Psoas muscle (tissue), 8 donors: ENCODE measurements around the gene ZDHHC7. TPM values are rescaled to one million over a fixed set of nuclear protein-coding genes. Genes with fewer than 3 reads are reported as not detected.

Experiments used
- ATAC-seq, 4 donors: fragments of 200-7000 bp; cut with Tn5 transposase; one replicate each; pipeline ENCODE4 v1.9.1; 2020; ENCODE audit warnings: moderate library complexity in 3 of 4, mild to moderate bottlenecking in 2 of 4
- DNase-seq, 2 donors: peaks; one replicate each; pipeline ENCODE4 v3.0.0-alpha.2; 2020
- H3K27ac ChIP-seq: fragments of 200-600 bp; one replicate; pipeline ENCODE4 v1.8.0; 2022
- H3K27me3 ChIP-seq, 3 donors: fragments of 200-600 bp in 1 of 3; one replicate each; pipeline versions ENCODE4 v1.6.1 to v1.8.0; 2013 to 2022; ENCODE audit warnings: low read length in 2 of 3, mild to moderate bottlenecking in 2 of 3, moderate library complexity in 1 of 3; ENCODE audit not compliant: insufficient read depth in 3 of 3
- H3K36me3 ChIP-seq, 2 donors: fragments of 200-600 bp in 1 of 2; one replicate each; pipeline versions ENCODE4 v1.6.1 to v1.8.0; 2013 to 2022; ENCODE audit warnings: low read depth in 1 of 2, mild to moderate bottlenecking in 1 of 2, moderate library complexity in 1 of 2; ENCODE audit not compliant: insufficient read depth in 1 of 2
- H3K4me1 ChIP-seq: fragments of 200-600 bp; one replicate; pipeline ENCODE4 v1.8.0; 2022
- H3K4me3 ChIP-seq: fragments of 200-600 bp; one replicate; pipeline ENCODE4 v1.8.0; 2022; ENCODE audit warnings: mild to moderate bottlenecking
- H3K9me3 ChIP-seq: fragments of 200-600 bp; one replicate; pipeline ENCODE4 v1.8.0; 2022
- CTCF ChIP-seq: fragments of 200-600 bp; IDR thresholded peaks from one replicate; pipeline ENCODE4 v1.8.0; 2022; ENCODE audit warnings: antibody characterized with exemption
- WGBS, 3 donors: extraction: QIAGEN DNeasy Blood & Tissue Kit; methylation state at CpG; one replicate each; pipeline versions ENCODE4 v1.1.6 to v1.1.7; 2013; 5-methylcytosine and 5-hydroxymethylcytosine counted together
- intact Hi-C, 2 donors: fragments of 100-400 bp; cut with DNase I; formaldehyde crosslinking; loops; one replicate each; pipeline versions ENCODE4 v1.11.0 to v1.14.2; 2022
- polyA plus RNA-seq, 3 donors: library from polyadenylated mRNA; stranded (reverse); fragments of 200-250 nt; gene quantifications; one replicate each; pipeline ENCODE4 v1.2.3, GENCODE V29; 2013
- total RNA-seq, 4 donors: library from RNA; stranded (reverse); fragmentation: NEBNext Ultra II Directional in 2 of 4; extraction: Animal tissue kit (Norgen Biotek cat#: 25700) in 2 of 4; gene quantifications; one replicate each; pipeline versions ENCODE4 v1.2.1 to v1.2.4, GENCODE V29; 2021 to 2023
- donor health status: healthy with polysubstance abuse.
- donor health status: DM: no; HTN: no; CAD: no; lungs with moderate emphysema.
- donor health status: Bipolar disorder and iron deficiency.
- donor health status: healthy.
- donor health status: DM: yes; HTN: yes; CAD: no.
- donor health status: DM: no; HTN: no; CAD: no.
- donor health status: DM: no; HTN: no; CAD: no.
- donor health status: DM: yes; HTN: yes; CAD: no.

The ZDHHC7 gene
- total and polyA plus RNA-seq, 7 donors = 19.7 to 96.0 (median 38.0) TPM

- intact Hi-C loops = loop anchor here (1.0 to 5.0 kb wide), 4 partner anchors 26 to 46 kb away; no protein-coding TSS in a partner anchor
Observed at GRCh38 chr16:84925773-84926372, 85.5 kb downstream of the ZDHHC7 start.

GRCh38 chr16:84925092-84925772, 86.1 kb downstream of the ZDHHC7 start:
- H3K4me3 ChIP-seq = no peak overlapping the region
- H3K4me1 ChIP-seq = peaks cover 23% of the 10 kb centered on the region
- DNase-seq (peak; percentile 74 to 89), ATAC-seq (peak; percentile 48 to 76 (median 68))
- intact Hi-C loops = loop anchor here (1.0 to 5.0 kb wide), 4 partner anchors 27 to 47 kb away; no protein-coding TSS in a partner anchor
- peak; percentile 96 for TF ChIP-seq CTCF
- peaks cover 0 to 3% (median 0%) of the 10 kb centered on the region in 3 donors for H3K27me3 ChIP-seq
- no peak overlapping the region for H3K27ac ChIP-seq
- H3K9me3 ChIP-seq = no peaks in the 10 kb centered on the region
- 57 to 65% (median 63%) methylated on average over 11 of the region's 11 CpGs for WGBS, 3 donors
- no peaks in the 10 kb centered on the region for H3K36me3 ChIP-seq

More at GRCh38 chr16:84925773-84926372, 85.5 kb downstream of the ZDHHC7 start:
- H3K36me3 ChIP-seq = no peaks in the 10 kb centered on the region
- H3K4me1 ChIP-seq = peaks cover 23% of the 10 kb centered on the region
- peaks cover 0 to 3% (median 0%) of the 10 kb centered on the region in 3 donors for H3K27me3 ChIP-seq
- H3K27ac ChIP-seq = no peak overlapping the region
- ATAC-seq (no peak), DNase-seq (no peak)
- no peak overlapping the region for H3K4me3 ChIP-seq
- WGBS, 3 donors = 75 to 86% (median 76%) methylated on average over 19 of the region's 19 CpGs
- H3K9me3 ChIP-seq = no peaks in the 10 kb centered on the region
- no peak for TF ChIP-seq CTCF

- Histone ChIP-seq H3K4me1 (peaks cover 23% of the 10 kb centered on the region), H3K9me3 (no peaks in the 10 kb centered on the region), H3K4me3 (no peak overlapping the region), H3K36me3 (no peaks in the 10 kb centered on the region), H3K27ac (peak overlapping the region; percentile 36), H3K27me3 (peaks cover 0 to 5% (median 5%) of the 10 kb centered on the region in 3 donors)
- intact Hi-C loops = loop anchor here (1.0 to 5.0 kb wide), 5 partner anchors 28 to 277 kb away; partner anchors contain the start of gene KLHL36 (in 1 of the 2)
- peak; percentile 35 to 64 (median 44) for ATAC-seq
- 21 to 37% (median 25%) methylated on average over 23 of the region's 23 CpGs for WGBS, 3 donors
- no peak for TF ChIP-seq CTCF
- DNase-seq = peak; percentile 60 to 92
Observed at GRCh38 chr16:84924331-84925091, 86.8 kb downstream of the ZDHHC7 start.

Other genes starting within 250 kb of the ZDHHC7 start
- gene CRISPLD2, start 191.6 kb downstream of the ZDHHC7 start, total RNA-seq = 10 to 100 TPM; 10.2 to 28.6 (median 20.4) TPM
- gene CRISPLD2, start 191.6 kb downstream of the ZDHHC7 start, polyA plus RNA-seq = 10 to 100 TPM in 1 of 3 donors, 1 to 10 TPM in 2; 7.1 to 11.5 (median 7.5) TPM
- gene KIAA0513, start 16.3 kb upstream of the ZDHHC7 start, total RNA-seq = 10 to 100 TPM in 3 of 4 donors, 1 to 10 TPM in 1; 8.7 to 14.3 (median 13.3) TPM
- gene KIAA0513, start 16.3 kb upstream of the ZDHHC7 start, polyA plus RNA-seq = 10 to 100 TPM in 1 of 3 donors, 1 to 10 TPM in 2; 3.6 to 18.2 (median 3.9) TPM
- gene CIBAR2, start 100.9 kb upstream of the ZDHHC7 start, total RNA-seq = under 1 TPM in 1 of 4 donors, not detected in 3; 0.36 TPM
- not detected for gene CIBAR2, start 100.9 kb upstream of the ZDHHC7 start, polyA plus RNA-seq